Spleen (tissue), 7 donors: Measurements from ENCODE around the gene KRTAP10-2.

ENCODE experiments used
- POLR2A ChIP-seq, 3 donors: fragments of 450-650 bp; IDR thresholded peaks; one replicate each; pipeline ENCODE4 v1.5.1; 2017; ENCODE audit warnings: antibody characterized with exemption in 3 of 3, mild to moderate bottlenecking in 1 of 3
- POLR2AphosphoS5 ChIP-seq, 3 donors: sonication (generic); formaldehyde crosslinking; IDR thresholded peaks; one replicate each; pipeline ENCODE4 v1.5.1; 2017; ENCODE audit warnings: antibody characterized with exemption in 3 of 3
- TF ChIP-seq, protein P1 (sequence below), 11 experiments: fragments of 200-600 bp in 7 of 11; fragments of 450-650 bp in 4 of 11; sonication (generic) in 4 of 11; IDR thresholded peaks in 8 of 11; conservative IDR thresholded peaks in 3 of 11; 1 replicate in 7 of 11; 2 replicates in 4 of 11; pipeline versions ENCODE4 v1.4.0 to v1.8.0; 2016 to 2021; ENCODE audit warnings: antibody characterized with exemption in 11 of 11, inconsistent platforms in 4 of 11, mild to moderate bottlenecking in 1 of 11
- donor health status: DM: no; HTN: no; CAD: no; lungs with moderate emphysema.
- donor health status: DM: no; HTN: no; CAD: no.
- donor health status: DM: no; HTN: no; CAD: no.

DNA sequence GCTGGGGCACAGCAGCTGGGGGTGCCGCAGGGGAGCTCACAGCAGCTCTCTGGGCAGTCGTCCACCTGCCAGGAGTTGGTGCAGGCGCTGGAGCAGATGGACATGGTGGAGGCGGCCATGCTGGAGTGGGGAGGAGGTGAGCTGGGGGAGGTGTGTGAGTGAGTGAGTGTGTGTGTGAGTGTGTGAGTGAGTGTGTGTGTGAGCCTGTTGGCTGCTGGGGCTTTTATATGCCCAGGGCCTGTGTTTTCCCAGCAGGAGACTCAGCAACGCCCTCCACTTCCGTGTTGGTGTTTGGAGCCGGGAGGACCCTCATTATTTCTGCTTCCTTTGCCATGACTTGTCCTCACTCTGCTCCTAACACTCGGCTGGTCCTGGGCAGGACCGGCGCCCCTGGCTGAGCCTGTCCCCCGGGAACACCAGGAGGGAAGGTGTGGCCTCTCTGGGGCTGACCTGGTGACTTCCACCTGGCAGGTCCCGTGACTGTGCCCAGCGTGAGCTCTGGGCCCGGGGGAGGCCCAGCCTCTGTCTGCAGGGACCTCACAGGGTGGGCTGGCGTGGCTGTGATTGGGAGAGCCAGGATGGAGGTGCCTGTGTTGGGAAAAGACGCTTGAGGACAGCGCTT, at the start of gene KRTAP10-2:
- TF ChIP-seq POLR2A (IDR thresholded peaks at IDR 0.05) (no peak), POLR2AphosphoS5 (IDR thresholded peaks at IDR 0.05) (no peak)
- TF ChIP-seq, protein P1, sequence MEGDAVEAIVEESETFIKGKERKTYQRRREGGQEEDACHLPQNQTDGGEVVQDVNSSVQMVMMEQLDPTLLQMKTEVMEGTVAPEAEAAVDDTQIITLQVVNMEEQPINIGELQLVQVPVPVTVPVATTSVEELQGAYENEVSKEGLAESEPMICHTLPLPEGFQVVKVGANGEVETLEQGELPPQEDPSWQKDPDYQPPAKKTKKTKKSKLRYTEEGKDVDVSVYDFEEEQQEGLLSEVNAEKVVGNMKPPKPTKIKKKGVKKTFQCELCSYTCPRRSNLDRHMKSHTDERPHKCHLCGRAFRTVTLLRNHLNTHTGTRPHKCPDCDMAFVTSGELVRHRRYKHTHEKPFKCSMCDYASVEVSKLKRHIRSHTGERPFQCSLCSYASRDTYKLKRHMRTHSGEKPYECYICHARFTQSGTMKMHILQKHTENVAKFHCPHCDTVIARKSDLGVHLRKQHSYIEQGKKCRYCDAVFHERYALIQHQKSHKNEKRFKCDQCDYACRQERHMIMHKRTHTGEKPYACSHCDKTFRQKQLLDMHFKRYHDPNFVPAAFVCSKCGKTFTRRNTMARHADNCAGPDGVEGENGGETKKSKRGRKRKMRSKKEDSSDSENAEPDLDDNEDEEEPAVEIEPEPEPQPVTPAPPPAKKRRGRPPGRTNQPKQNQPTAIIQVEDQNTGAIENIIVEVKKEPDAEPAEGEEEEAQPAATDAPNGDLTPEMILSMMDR (IDR thresholded peaks at IDR 0.05 in 8 of 11, conservative IDR thresholded peaks at IDR 0.05 in 3 of 11), result no peak
